WTC11 (cell line): ENCODE measurements around the gene PSMB11. TPM values are rescaled to one million over a fixed set of nuclear protein-coding genes. Genes with fewer than 3 reads are reported as not detected.

Experiments
- ATAC-seq: fragments of 200-7000 bp; cut with Tn5 transposase; 2 replicates; pipeline ENCODE4 v1.10.0; 2021; ENCODE audit warnings: mild to moderate bottlenecking, moderate library complexity
- CTCF ChIA-PET: fragments of 300-600 bp; sonication (Branson Sonifier 250); formaldehyde crosslinking; loops from one replicate; lab custom pipeline; 2021; ENCODE audit warnings: antibody characterized with exemption; lab: Charles Lee
- POLR2A ChIA-PET: fragments of 350-600 bp; sonication (Branson Sonifier 250); formaldehyde crosslinking; loops from one replicate; lab custom pipeline; 2021; ENCODE audit warnings: antibody characterized with exemption; lab: Charles Lee
- DNase-seq: peaks from one replicate; pipeline ENCODE4 v3.0.0; 2021; ENCODE audit warnings: low spot score
- H3K27ac Mint-ChIP-seq: 2 replicates; pipeline ENCODE4 v1.8.0; 2021; ENCODE audit warnings: mixed read lengths
- H3K27me3 Mint-ChIP-seq: 2 replicates; pipeline ENCODE4 v1.8.0; 2021; ENCODE audit warnings: low read depth, mild to moderate bottlenecking, moderate library complexity, mixed read lengths
- H3K36me3 Mint-ChIP-seq: 2 replicates; pipeline ENCODE4 v1.8.0; 2021; ENCODE audit warnings: mixed read lengths
- H3K4me1 Mint-ChIP-seq: 2 replicates; pipeline ENCODE4 v1.8.0; 2022; ENCODE audit warnings: mixed read lengths
- H3K4me3 Mint-ChIP-seq: 2 replicates; pipeline ENCODE4 v1.8.0; 2021; ENCODE audit warnings: mild to moderate bottlenecking, moderate library complexity, mixed read lengths
- H3K9me3 Mint-ChIP-seq: 2 replicates; pipeline ENCODE4 v1.8.0; 2021; ENCODE audit warnings: mixed read lengths
- ESRRA ChIP-seq: sonication (generic); formaldehyde crosslinking; IDR thresholded peaks from 2 replicates; pipeline ENCODE4 v1.8.1; 2022; ENCODE audit warnings: mild to moderate bottlenecking, missing genetic modification reagents, borderline replicate concordance
- FOXK1 ChIP-seq: sonication (generic); formaldehyde crosslinking; IDR thresholded peaks from 2 replicates; pipeline ENCODE4 v1.8.0; 2022; ENCODE audit warnings: mild to moderate bottlenecking, moderate library complexity, missing genetic modification reagents
- GTF2I ChIP-seq: fragments of 250-450 bp; sonication (Bioruptor Pico); conservative IDR thresholded peaks from 2 replicates; pipeline ENCODE4 v1.4.0; 2021; ENCODE audit warnings: mild to moderate bottlenecking
- JAZF1 ChIP-seq: fragments of 250-450 bp; sonication (Bioruptor Pico); IDR thresholded peaks from 2 replicates; pipeline ENCODE4 v1.9.0; 2021; ENCODE audit warnings: moderate library complexity, mild to moderate bottlenecking, inconsistent platforms
- RELA ChIP-seq: sonication (generic); formaldehyde crosslinking; IDR thresholded peaks from 2 replicates; pipeline ENCODE4 v1.8.1; 2022; ENCODE audit warnings: missing genetic modification reagents, mild to moderate bottlenecking, borderline replicate concordance
- ZBTB21 ChIP-seq: sonication (generic); formaldehyde crosslinking; IDR thresholded peaks from 2 replicates; pipeline ENCODE4 v1.8.1; 2023; ENCODE audit warnings: mild to moderate bottlenecking, missing genetic modification reagents, borderline replicate concordance
- total RNA-seq: library from RNA; stranded (reverse); gene quantifications from 3 replicates; pipeline ENCODE4 v1.2.3, GENCODE V29; 2021
- TF ChIP-seq, protein P1 (sequence below): fragments of 250-450 bp; sonication (Bioruptor Pico); IDR thresholded peaks from 2 replicates; pipeline ENCODE4 v1.9.0; 2021; ENCODE audit warnings: mild to moderate bottlenecking
- TF ChIP-seq, protein P2 (sequence below): sonication (generic); formaldehyde crosslinking; IDR thresholded peaks from 2 replicates; pipeline ENCODE4 v1.8.0; 2023; ENCODE audit warnings: missing genetic modification reagents, mild to moderate bottlenecking, borderline replicate concordance
- TF ChIP-seq, protein P3 (sequence below): sonication (generic); formaldehyde crosslinking; IDR thresholded peaks from 2 replicates; pipeline ENCODE4 v1.8.0; 2022; ENCODE audit warnings: mild to moderate bottlenecking, missing genetic modification reagents
- TF ChIP-seq, protein P4 (sequence below): sonication (generic); formaldehyde crosslinking; IDR thresholded peaks from 2 replicates; pipeline ENCODE4 v1.8.1; 2023; ENCODE audit warnings: mild to moderate bottlenecking, missing genetic modification reagents, moderate library complexity
- TF ChIP-seq, protein P5 (sequence below): fragments of 250-450 bp; sonication (Bioruptor Pico); IDR thresholded peaks from 2 replicates; pipeline ENCODE4 v2.1.2; 2022; ENCODE audit warnings: mild to moderate bottlenecking, moderate library complexity
- TF ChIP-seq, protein P6 (sequence below): sonication (generic); formaldehyde crosslinking; IDR thresholded peaks from 2 replicates; pipeline ENCODE4 v1.8.1; 2023; ENCODE audit warnings: mild to moderate bottlenecking, missing genetic modification reagents
- TF ChIP-seq, protein P7 (sequence below): sonication (generic); formaldehyde crosslinking; IDR thresholded peaks from 2 replicates; pipeline ENCODE4 v1.8.1; 2022; ENCODE audit warnings: low read depth, missing genetic modification reagents, borderline replicate concordance
- TF ChIP-seq, protein P8 (sequence below): sonication (generic); formaldehyde crosslinking; IDR thresholded peaks from 2 replicates; pipeline ENCODE4 v1.8.0; 2022; ENCODE audit warnings: mild to moderate bottlenecking, missing genetic modification reagents

The PSMB11 gene
- total RNA-seq, 1 experiment from 2014 or later = not detected

DNA sequence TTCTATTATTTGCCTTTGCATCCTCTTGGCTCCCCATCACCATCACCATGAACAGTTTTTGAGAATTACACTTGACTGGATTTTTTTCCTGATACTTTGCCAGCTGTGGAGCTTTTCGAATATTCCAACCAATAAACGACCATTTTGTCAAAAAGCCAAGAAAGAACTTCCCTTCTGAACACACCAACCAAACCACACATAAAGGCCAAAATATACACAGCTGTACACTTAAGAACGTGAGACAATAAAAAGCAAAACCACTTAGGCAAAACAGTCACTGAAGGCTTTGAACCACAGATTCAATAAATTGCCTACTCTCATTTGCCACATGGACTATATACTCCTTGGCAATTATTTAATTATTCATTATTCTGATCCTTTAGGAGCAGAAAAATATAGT lies 33.2 kb upstream of the PSMB11 start (continued):
- no peak for TF ChIP-seq RELA
- TF ChIP-seq, protein P1, sequence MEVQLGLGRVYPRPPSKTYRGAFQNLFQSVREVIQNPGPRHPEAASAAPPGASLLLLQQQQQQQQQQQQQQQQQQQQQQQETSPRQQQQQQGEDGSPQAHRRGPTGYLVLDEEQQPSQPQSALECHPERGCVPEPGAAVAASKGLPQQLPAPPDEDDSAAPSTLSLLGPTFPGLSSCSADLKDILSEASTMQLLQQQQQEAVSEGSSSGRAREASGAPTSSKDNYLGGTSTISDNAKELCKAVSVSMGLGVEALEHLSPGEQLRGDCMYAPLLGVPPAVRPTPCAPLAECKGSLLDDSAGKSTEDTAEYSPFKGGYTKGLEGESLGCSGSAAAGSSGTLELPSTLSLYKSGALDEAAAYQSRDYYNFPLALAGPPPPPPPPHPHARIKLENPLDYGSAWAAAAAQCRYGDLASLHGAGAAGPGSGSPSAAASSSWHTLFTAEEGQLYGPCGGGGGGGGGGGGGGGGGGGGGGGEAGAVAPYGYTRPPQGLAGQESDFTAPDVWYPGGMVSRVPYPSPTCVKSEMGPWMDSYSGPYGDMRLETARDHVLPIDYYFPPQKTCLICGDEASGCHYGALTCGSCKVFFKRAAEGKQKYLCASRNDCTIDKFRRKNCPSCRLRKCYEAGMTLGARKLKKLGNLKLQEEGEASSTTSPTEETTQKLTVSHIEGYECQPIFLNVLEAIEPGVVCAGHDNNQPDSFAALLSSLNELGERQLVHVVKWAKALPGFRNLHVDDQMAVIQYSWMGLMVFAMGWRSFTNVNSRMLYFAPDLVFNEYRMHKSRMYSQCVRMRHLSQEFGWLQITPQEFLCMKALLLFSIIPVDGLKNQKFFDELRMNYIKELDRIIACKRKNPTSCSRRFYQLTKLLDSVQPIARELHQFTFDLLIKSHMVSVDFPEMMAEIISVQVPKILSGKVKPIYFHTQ (CRISPR knock-in tag) = no peak
- TF ChIP-seq, protein P2, sequence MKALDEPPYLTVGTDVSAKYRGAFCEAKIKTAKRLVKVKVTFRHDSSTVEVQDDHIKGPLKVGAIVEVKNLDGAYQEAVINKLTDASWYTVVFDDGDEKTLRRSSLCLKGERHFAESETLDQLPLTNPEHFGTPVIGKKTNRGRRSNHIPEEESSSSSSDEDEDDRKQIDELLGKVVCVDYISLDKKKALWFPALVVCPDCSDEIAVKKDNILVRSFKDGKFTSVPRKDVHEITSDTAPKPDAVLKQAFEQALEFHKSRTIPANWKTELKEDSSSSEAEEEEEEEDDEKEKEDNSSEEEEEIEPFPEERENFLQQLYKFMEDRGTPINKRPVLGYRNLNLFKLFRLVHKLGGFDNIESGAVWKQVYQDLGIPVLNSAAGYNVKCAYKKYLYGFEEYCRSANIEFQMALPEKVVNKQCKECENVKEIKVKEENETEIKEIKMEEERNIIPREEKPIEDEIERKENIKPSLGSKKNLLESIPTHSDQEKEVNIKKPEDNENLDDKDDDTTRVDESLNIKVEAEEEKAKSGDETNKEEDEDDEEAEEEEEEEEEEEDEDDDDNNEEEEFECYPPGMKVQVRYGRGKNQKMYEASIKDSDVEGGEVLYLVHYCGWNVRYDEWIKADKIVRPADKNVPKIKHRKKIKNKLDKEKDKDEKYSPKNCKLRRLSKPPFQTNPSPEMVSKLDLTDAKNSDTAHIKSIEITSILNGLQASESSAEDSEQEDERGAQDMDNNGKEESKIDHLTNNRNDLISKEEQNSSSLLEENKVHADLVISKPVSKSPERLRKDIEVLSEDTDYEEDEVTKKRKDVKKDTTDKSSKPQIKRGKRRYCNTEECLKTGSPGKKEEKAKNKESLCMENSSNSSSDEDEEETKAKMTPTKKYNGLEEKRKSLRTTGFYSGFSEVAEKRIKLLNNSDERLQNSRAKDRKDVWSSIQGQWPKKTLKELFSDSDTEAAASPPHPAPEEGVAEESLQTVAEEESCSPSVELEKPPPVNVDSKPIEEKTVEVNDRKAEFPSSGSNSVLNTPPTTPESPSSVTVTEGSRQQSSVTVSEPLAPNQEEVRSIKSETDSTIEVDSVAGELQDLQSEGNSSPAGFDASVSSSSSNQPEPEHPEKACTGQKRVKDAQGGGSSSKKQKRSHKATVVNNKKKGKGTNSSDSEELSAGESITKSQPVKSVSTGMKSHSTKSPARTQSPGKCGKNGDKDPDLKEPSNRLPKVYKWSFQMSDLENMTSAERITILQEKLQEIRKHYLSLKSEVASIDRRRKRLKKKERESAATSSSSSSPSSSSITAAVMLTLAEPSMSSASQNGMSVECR (CRISPR knock-in tag) = no peak
- TF ChIP-seq, protein P3, sequence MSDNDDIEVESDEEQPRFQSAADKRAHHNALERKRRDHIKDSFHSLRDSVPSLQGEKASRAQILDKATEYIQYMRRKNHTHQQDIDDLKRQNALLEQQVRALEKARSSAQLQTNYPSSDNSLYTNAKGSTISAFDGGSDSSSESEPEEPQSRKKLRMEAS (CRISPR knock-in tag) = no peak
- TF ChIP-seq, protein P4, sequence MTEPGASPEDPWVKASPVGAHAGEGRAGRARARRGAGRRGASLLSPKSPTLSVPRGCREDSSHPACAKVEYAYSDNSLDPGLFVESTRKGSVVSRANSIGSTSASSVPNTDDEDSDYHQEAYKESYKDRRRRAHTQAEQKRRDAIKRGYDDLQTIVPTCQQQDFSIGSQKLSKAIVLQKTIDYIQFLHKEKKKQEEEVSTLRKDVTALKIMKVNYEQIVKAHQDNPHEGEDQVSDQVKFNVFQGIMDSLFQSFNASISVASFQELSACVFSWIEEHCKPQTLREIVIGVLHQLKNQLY (CRISPR knock-in tag) = no peak
- TF ChIP-seq, protein P5, sequence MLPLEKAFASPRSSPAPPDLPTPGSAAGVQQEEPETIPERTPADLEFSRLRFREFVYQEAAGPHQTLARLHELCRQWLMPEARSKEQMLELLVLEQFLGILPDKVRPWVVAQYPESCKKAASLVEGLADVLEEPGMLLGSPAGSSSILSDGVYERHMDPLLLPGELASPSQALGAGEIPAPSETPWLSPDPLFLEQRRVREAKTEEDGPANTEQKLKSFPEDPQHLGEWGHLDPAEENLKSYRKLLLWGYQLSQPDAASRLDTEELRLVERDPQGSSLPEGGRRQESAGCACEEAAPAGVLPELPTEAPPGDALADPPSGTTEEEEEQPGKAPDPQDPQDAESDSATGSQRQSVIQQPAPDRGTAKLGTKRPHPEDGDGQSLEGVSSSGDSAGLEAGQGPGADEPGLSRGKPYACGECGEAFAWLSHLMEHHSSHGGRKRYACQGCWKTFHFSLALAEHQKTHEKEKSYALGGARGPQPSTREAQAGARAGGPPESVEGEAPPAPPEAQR (CRISPR knock-in tag) = no peak
- no peak for TF ChIP-seq JAZF1 (CRISPR knock-in tag)
- TF ChIP-seq ZBTB21 (CRISPR knock-in tag) = no peak
- TF ChIP-seq GTF2I (CRISPR knock-in tag) = no peak

DNA sequence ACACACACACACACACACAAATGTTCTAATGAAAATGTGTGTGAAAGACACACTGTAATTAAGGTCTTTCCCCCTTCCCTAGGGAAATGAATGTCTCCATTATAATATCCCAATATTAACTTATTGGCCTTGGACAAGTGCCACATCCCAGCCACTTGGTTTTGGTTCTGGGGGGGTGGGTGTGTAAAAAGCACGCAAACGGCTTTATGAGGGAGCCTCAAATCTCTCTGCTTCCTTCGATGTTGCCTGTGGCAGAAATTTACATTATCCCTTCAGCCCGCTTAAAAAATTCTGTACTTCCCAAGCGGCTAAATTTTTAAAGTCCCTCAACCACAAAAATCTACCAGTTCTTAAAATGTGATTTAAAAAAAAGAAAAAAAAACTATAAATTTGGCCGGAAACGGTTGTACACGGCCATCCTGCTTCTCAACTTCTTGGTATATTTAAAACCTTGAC lies 32.5 kb upstream of the PSMB11 start:
- ATAC-seq = no peak
- Mint-ChIP-seq H3K4me3 (peak overlapping the region; percentile 80), H3K4me1 (peaks cover 31% of the 10 kb centered on the region), H3K36me3 (no peaks in the 10 kb centered on the region; the same call in 1 of the 2 replicates), H3K9me3 (peaks cover 9% of the 10 kb centered on the region), H3K27me3 (no peaks in the 10 kb centered on the region), H3K27ac (peak overlapping the region; percentile 98)
- TF ChIP-seq, protein P6, sequence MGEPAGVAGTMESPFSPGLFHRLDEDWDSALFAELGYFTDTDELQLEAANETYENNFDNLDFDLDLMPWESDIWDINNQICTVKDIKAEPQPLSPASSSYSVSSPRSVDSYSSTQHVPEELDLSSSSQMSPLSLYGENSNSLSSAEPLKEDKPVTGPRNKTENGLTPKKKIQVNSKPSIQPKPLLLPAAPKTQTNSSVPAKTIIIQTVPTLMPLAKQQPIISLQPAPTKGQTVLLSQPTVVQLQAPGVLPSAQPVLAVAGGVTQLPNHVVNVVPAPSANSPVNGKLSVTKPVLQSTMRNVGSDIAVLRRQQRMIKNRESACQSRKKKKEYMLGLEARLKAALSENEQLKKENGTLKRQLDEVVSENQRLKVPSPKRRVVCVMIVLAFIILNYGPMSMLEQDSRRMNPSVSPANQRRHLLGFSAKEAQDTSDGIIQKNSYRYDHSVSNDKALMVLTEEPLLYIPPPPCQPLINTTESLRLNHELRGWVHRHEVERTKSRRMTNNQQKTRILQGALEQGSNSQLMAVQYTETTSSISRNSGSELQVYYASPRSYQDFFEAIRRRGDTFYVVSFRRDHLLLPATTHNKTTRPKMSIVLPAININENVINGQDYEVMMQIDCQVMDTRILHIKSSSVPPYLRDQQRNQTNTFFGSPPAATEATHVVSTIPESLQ (CRISPR knock-in tag) = no peak
- TF ChIP-seq ESRRA (no peak), FOXK1 (no peak)
- TF ChIP-seq, protein P4 (CRISPR knock-in tag) = no peak
- TF ChIP-seq, protein P7, sequence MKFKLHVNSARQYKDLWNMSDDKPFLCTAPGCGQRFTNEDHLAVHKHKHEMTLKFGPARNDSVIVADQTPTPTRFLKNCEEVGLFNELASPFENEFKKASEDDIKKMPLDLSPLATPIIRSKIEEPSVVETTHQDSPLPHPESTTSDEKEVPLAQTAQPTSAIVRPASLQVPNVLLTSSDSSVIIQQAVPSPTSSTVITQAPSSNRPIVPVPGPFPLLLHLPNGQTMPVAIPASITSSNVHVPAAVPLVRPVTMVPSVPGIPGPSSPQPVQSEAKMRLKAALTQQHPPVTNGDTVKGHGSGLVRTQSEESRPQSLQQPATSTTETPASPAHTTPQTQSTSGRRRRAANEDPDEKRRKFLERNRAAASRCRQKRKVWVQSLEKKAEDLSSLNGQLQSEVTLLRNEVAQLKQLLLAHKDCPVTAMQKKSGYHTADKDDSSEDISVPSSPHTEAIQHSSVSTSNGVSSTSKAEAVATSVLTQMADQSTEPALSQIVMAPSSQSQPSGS (CRISPR knock-in tag) = no peak
- TF ChIP-seq, protein P8, sequence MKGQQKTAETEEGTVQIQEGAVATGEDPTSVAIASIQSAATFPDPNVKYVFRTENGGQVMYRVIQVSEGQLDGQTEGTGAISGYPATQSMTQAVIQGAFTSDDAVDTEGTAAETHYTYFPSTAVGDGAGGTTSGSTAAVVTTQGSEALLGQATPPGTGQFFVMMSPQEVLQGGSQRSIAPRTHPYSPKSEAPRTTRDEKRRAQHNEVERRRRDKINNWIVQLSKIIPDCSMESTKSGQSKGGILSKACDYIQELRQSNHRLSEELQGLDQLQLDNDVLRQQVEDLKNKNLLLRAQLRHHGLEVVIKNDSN = no peak
- CTCF ChIA-PET = interaction anchor here (3.9 kb wide), 1 partner anchor 23 kb away, joined by 64 read pairs; no protein-coding TSS in a partner anchor
- POLR2A ChIA-PET = no interaction called here
- DNase-seq = no peak
